ENCODE data around the gene NCKAP5. TPM values are rescaled to one million over a fixed set of nuclear protein-coding genes. Genes with fewer than 3 reads are reported as not detected.

The NCKAP5 gene
- total RNA-seq, 4 donors from 2014 or later = 2.7 to 11.7 (median 5.6) TPM

- H3K9me3 ChIP-seq = no peaks in the 10 kb centered on the region
- no peak for DNase-seq (ENCODE audit: low spot score in 2 of 2)
- H3K27me3 ChIP-seq = no peaks in the 10 kb centered on the region
- no peaks in the 10 kb centered on the region for H3K36me3 ChIP-seq
- no peak overlapping the region for H3K4me3 ChIP-seq
- H3K4me1 ChIP-seq = no peaks in the 10 kb centered on the region
- no peak overlapping the region for H3K27ac ChIP-seq
- TF ChIP-seq CTCF (IDR thresholded peaks at IDR 0.05) = no peak
- no peak for TF ChIP-seq POLR2A (IDR thresholded peaks at IDR 0.05)
These were observed 135.5 kb downstream of the NCKAP5 start for GRCh38 chr2:133432778-133433177.

- Histone ChIP-seq H3K27me3 (no peaks in the 10 kb centered on the region), H3K36me3 (no peaks in the 10 kb centered on the region), H3K4me1 (peaks cover 0 to 5% (median 0%) of the 10 kb centered on the region in 4 donors), H3K4me3 (no peak overlapping the region), H3K27ac (no peak overlapping the region), H3K9me3 (no peaks in the 10 kb centered on the region)
- 55 to 57% methylated on average over 4 of the region's 4 CpGs for WGBS, 2 donors
- DNase-seq (ENCODE audit: low spot score in 2 of 2) = no peak
- TF ChIP-seq POLR2A (IDR thresholded peaks at IDR 0.05) (no peak), EP300 (IDR thresholded peaks at IDR 0.05) (no peak), CTCF (IDR thresholded peaks at IDR 0.05) (no peak)
These were observed 137.0 kb downstream of the NCKAP5 start for GRCh38 chr2:133431289-133431688.

GRCh38 chr2:133426791-133427190, 141.5 kb downstream of the NCKAP5 start:
- Histone ChIP-seq H3K27me3 (no peaks in the 10 kb centered on the region), H3K27ac (no peak overlapping the region), H3K4me3 (no peak overlapping the region), H3K36me3 (no peaks in the 10 kb centered on the region), H3K4me1 (peaks cover 0 to 5% (median 0%) of the 10 kb centered on the region in 4 donors), H3K9me3 (no peaks in the 10 kb centered on the region)
- 80 to 82% methylated on average over 1 of the region's 1 CpG for WGBS, 2 donors
- no peak for TF ChIP-seq CTCF (IDR thresholded peaks at IDR 0.05)
- TF ChIP-seq EP300 (IDR thresholded peaks at IDR 0.05) = no peak
- TF ChIP-seq POLR2A (IDR thresholded peaks at IDR 0.05) = no peak
- no peak for DNase-seq (ENCODE audit: low spot score in 2 of 2)

GRCh38 chr2:133425612-133426011, 142.7 kb downstream of the NCKAP5 start:
- no peaks in the 10 kb centered on the region for H3K27me3 ChIP-seq
- H3K4me3 ChIP-seq = no peak overlapping the region
- no peaks in the 10 kb centered on the region for H3K9me3 ChIP-seq
- TF ChIP-seq EP300 (IDR thresholded peaks at IDR 0.05) = no peak
- TF ChIP-seq CTCF (IDR thresholded peaks at IDR 0.05) = no peak
- no peak for TF ChIP-seq POLR2A (IDR thresholded peaks at IDR 0.05)
- peaks cover 0 to 5% (median 0%) of the 10 kb centered on the region in 4 donors for H3K4me1 ChIP-seq
- WGBS, 2 donors = 65 to 72% methylated on average over 2 of the region's 2 CpGs
- H3K27ac ChIP-seq = no peak overlapping the region
- DNase-seq (ENCODE audit: low spot score in 2 of 2) = no peak
- H3K36me3 ChIP-seq = no peaks in the 10 kb centered on the region

- no peak overlapping the region for H3K27ac ChIP-seq
- H3K27me3 ChIP-seq = no peaks in the 10 kb centered on the region
- H3K4me3 ChIP-seq = no peak overlapping the region
- H3K36me3 ChIP-seq = no peaks in the 10 kb centered on the region
- 62 to 74% methylated on average over 2 of the region's 2 CpGs for WGBS, 2 donors
- no peak for DNase-seq (ENCODE audit: low spot score in 2 of 2)
- H3K4me1 ChIP-seq = peaks cover 0 to 5% (median 0%) of the 10 kb centered on the region in 4 donors
- no peak for TF ChIP-seq EP300 (IDR thresholded peaks at IDR 0.05)
- no peaks in the 10 kb centered on the region for H3K9me3 ChIP-seq
These were observed 143.4 kb downstream of the NCKAP5 start for GRCh38 chr2:133424876-133425275.

- Histone ChIP-seq H3K36me3 (no peaks in the 10 kb centered on the region), H3K9me3 (no peaks in the 10 kb centered on the region), H3K27me3 (no peaks in the 10 kb centered on the region), H3K4me3 (no peak overlapping the region), H3K27ac (no peak overlapping the region), H3K4me1 (peaks cover 0 to 12% (median 4%) of the 10 kb centered on the region in 4 donors)
- 42 to 46% methylated on average over 5 of the region's 5 CpGs for WGBS, 2 donors
- no peak for DNase-seq (ENCODE audit: low spot score in 2 of 2)
- no peak for TF ChIP-seq POLR2A (IDR thresholded peaks at IDR 0.05)
- no peak for TF ChIP-seq EP300 (IDR thresholded peaks at IDR 0.05)
- no peak for TF ChIP-seq CTCF (IDR thresholded peaks at IDR 0.05)
These were observed 145.3 kb downstream of the NCKAP5 start for GRCh38 chr2:133422931-133423351.
